Mesothelial cell of epicardium (in vitro differentiated cells): Measurements from ENCODE around the gene NXPH1. TPM values are rescaled to one million over a fixed set of nuclear protein-coding genes. Genes with fewer than 3 reads are reported as not detected.
"Not testable (repeated sequence)": the region's sequence is repeated elsewhere in the genome, so short reads cannot be mapped to it uniquely, and the experiment has no call there.

ENCODE experiments used
- DNase-seq, 2 experiments: peaks; one replicate each; pipeline ENCODE4 v3.0.0; 2021; ENCODE audit warnings: low spot score in 2 of 2; ENCODE audit not compliant: unreplicated experiment in 2 of 2
- H3K27ac Mint-ChIP-seq: 2 replicates; pipeline ENCODE4 v1.8.0; 2021; ENCODE audit warnings: mixed read lengths
- H3K27me3 Mint-ChIP-seq: 2 replicates; pipeline ENCODE4 v1.8.0; 2021; ENCODE audit warnings: low read depth, mixed read lengths
- H3K36me3 Mint-ChIP-seq: 2 replicates; pipeline ENCODE4 v1.8.0; 2021; ENCODE audit warnings: mixed read lengths
- H3K4me1 Mint-ChIP-seq: 2 replicates; pipeline ENCODE4 v1.8.0; 2021; ENCODE audit warnings: mixed read lengths
- H3K4me3 Mint-ChIP-seq: 2 replicates; pipeline ENCODE4 v1.8.0; 2021; ENCODE audit warnings: mild to moderate bottlenecking, moderate library complexity, mixed read lengths
- H3K9me3 Mint-ChIP-seq: 2 replicates; pipeline ENCODE4 v1.8.0; 2021; ENCODE audit warnings: mixed read lengths
- total RNA-seq: library from RNA; stranded (reverse); gene quantifications from 3 replicates; pipeline ENCODE4 v1.2.1, GENCODE V29; 2021
- TF ChIP-seq, protein P1 (sequence below): fragments of 200-600 bp; sonication (generic); IDR thresholded peaks from one replicate; pipeline ENCODE4 v1.5.0; 2021; ENCODE audit warnings: antibody characterized with exemption; ENCODE audit not compliant: unreplicated experiment

Gene NXPH1
- total RNA-seq, 1 donor from 2014 or later, result not detected

DNA sequence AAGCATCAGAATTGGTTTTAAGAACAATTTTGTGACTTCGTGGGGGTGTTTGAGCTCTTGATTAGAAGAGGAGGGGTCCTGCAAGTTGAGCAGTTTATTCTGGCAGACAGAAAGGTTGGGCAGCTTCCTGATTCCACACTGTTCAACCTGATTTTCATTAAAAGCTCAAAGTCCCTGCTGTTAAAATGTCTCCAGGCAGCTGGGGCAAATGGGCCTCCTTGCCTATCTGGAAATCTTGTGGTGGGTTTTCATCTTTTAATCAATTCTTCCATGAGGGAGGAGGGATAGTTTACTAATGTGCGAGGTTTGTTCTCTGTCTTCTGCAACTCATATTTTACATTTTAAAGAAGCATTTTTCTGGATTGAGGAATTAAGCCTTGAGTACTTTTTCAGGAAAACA is 276.7 kb downstream of the NXPH1 start:
- H3K27ac Mint-ChIP-seq, result no peak overlapping the region
- H3K36me3 Mint-ChIP-seq, result no peaks in the 10 kb centered on the region
- no peak overlapping the region for H3K4me3 Mint-ChIP-seq

DNA sequence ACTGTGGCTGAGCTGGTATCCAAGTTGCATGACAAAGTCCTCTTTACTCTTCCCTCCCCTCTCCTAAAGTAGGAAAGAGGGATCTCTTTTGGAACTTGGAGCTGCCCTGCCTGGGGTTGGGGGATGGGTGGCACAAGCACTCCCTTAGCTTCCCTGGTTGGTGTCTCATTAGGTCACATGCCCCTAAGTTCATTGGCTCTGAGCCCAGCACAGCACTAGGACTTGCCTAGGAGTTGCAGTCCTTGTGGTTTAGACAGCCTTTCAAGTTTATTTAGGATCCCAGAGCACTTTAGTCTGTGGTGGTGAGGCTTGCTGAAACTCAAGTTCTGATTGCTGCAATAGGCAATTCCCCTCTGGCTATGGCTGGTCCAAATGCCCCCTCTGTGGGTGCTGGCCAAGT is 281.4 kb downstream of the NXPH1 start:
- no peak overlapping the region for H3K4me3 Mint-ChIP-seq
- no peak overlapping the region for H3K27ac Mint-ChIP-seq
- DNase-seq, result no peak
- H3K36me3 Mint-ChIP-seq, result no peaks in the 10 kb centered on the region
- peaks cover 13% of the 10 kb centered on the region for H3K9me3 Mint-ChIP-seq
- TF ChIP-seq, protein P1, sequence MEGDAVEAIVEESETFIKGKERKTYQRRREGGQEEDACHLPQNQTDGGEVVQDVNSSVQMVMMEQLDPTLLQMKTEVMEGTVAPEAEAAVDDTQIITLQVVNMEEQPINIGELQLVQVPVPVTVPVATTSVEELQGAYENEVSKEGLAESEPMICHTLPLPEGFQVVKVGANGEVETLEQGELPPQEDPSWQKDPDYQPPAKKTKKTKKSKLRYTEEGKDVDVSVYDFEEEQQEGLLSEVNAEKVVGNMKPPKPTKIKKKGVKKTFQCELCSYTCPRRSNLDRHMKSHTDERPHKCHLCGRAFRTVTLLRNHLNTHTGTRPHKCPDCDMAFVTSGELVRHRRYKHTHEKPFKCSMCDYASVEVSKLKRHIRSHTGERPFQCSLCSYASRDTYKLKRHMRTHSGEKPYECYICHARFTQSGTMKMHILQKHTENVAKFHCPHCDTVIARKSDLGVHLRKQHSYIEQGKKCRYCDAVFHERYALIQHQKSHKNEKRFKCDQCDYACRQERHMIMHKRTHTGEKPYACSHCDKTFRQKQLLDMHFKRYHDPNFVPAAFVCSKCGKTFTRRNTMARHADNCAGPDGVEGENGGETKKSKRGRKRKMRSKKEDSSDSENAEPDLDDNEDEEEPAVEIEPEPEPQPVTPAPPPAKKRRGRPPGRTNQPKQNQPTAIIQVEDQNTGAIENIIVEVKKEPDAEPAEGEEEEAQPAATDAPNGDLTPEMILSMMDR, result no peak
- peaks cover 2% of the 10 kb centered on the region for H3K4me1 Mint-ChIP-seq
- H3K27me3 Mint-ChIP-seq, result peaks cover 13% of the 10 kb centered on the region

More for the DNA sequence above, 276.7 kb downstream of the NXPH1 start:
- no peak for DNase-seq
- H3K9me3 Mint-ChIP-seq, result peaks cover 13% of the 10 kb centered on the region
- H3K4me1 Mint-ChIP-seq, result peaks cover 2% of the 10 kb centered on the region
- TF ChIP-seq, protein P1, result no peak
- peaks cover 1% of the 10 kb centered on the region for H3K27me3 Mint-ChIP-seq

DNA sequence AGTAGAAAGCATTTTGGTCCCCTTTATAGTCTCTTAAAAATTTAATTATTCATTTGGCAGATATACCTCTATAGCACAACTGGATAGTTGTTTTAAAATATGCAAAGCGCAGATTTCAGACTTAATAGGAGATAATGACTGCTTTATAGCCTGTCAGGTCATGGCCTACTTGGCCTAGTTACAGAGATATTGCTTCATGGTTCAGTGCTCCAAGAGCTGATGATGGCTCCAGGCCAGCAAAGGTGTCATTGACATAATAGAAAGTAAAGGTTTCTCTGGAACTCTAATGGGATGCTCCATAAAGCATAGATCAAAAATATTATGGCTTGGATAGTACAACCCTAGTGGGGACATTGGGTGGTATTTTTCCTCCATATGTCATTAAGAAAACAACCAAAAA is 285.7 kb downstream of the NXPH1 start:
- Mint-ChIP-seq H3K27me3 (peaks cover 24% of the 10 kb centered on the region), H3K4me1 (no peaks in the 10 kb centered on the region), H3K4me3 (no peak overlapping the region), H3K9me3 (no peaks in the 10 kb centered on the region), H3K27ac (no peak overlapping the region), H3K36me3 (no peaks in the 10 kb centered on the region)
- DNase-seq, result no peak
- TF ChIP-seq, protein P1, result no peak

DNA sequence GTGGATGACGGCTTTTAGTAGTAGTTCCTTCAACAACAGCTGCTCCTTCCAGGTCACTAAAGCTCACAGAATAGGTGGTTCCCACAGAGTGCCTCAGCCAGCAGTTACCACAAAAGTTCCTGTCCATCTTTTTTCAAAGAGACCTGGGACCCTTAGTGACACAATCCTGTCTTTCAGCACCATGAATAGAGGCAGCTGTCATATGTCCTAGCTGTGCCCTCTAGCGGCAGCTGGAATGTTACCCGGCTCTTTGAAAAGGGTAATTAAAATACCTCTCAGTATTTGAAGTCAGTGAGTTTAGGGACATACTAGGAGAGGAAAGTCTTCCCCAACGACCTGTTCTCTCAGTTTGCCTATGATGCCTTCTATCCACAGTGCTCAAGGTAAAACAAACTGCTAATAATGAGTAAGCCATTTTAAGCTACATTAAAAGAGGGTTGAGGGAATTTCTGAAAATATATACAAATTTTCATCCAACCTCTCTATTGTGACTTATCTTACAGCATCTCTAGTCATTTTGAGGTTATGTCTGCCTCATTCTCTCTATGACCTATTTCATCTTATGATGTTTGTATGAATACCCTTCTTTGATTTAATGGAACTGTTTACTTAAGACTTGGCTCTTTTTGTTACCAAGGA is 290.8 kb downstream of the NXPH1 start:
- Mint-ChIP-seq H3K4me3 (no peak overlapping the region), H3K9me3 (no peaks in the 10 kb centered on the region), H3K36me3 (no peaks in the 10 kb centered on the region), H3K27ac (no peak overlapping the region), H3K27me3 (peaks cover 15% of the 10 kb centered on the region), H3K4me1 (no peaks in the 10 kb centered on the region)
- peak in 1 of 2 experiments; percentile 55 for DNase-seq
- TF ChIP-seq, protein P1, result peak; percentile 50

DNA sequence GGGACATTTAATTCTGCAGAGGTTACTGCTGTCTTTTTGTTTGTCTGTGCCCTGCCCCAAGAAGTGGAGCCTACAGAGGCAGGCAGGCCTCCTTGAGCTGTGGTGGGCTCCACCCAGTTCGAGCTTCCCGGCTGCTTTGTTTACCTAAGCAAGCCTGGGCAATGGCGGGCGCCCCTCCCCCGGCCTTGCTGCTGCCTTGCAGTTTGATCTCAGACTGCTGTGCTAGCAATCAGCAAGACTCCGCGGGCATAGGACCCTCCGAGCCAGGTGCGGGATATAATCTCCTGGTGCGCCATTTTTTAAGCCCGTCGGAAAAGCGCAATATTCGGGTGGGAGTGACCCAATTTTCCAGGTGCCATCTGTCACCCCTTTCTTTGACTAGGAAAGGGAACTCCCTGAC is 298.3 kb downstream of the NXPH1 start:
- peaks cover 30% of the 10 kb centered on the region for H3K9me3 Mint-ChIP-seq
- H3K36me3 Mint-ChIP-seq, H3K4me1 Mint-ChIP-seq, DNase-seq, H3K4me3 Mint-ChIP-seq, H3K27me3 Mint-ChIP-seq, H3K27ac Mint-ChIP-seq: not testable (repeated sequence)

DNA sequence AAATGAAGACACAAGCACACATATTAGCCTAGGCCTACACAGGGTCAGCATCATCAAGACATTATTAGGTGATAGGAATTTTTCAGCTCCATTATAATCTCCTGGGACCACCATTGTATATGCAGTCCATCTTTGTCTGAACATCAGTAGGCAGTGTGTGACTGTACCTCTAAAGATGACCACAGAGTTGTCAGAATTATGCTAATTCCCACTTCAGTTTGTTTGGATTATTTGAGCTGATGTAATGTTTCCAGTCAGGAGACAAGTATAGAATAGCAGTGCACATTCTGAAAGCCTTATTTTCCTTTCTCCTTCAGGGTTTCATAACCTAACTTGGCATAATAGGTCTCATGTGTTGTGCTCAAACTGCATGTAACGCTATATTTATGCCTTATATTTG is 306.4 kb downstream of the NXPH1 start:
- H3K9me3 Mint-ChIP-seq, result peaks cover 18% of the 10 kb centered on the region
- H3K4me3 Mint-ChIP-seq, result no peak overlapping the region
- no peak overlapping the region for H3K27ac Mint-ChIP-seq
- peaks cover 16% of the 10 kb centered on the region for H3K27me3 Mint-ChIP-seq
- no peaks in the 10 kb centered on the region for H3K36me3 Mint-ChIP-seq
- DNase-seq, result no peak
- H3K4me1 Mint-ChIP-seq, result no peaks in the 10 kb centered on the region
- TF ChIP-seq, protein P1, result no peak
